HG02840 (cell line): ENCODE measurements around the gene TSPAN10.
"Not testable (repeated sequence)": the region's sequence is repeated elsewhere in the genome, so short reads cannot be mapped to it uniquely, and the experiment has no call there.

Experiments used
- ATAC-seq: cut with Tn5 transposase; IDR thresholded peaks from one replicate; pipeline ENCODE4 v1.9.1; 2021; ENCODE audit warnings: mild to moderate bottlenecking, moderate library complexity, moderate number of reproducible peaks; ENCODE audit not compliant: unreplicated experiment, low FRiP score

The TSPAN10 gene

GRCh38 chr17:81656835-81657234 is 19.8 kb downstream of the TSPAN10 start:
- ATAC-seq = no peak

GRCh38 chr17:81659038-81659437 is 22.0 kb downstream of the TSPAN10 start:
- no peak for ATAC-seq

GRCh38 chr17:81660441-81660840 is 23.4 kb downstream of the TSPAN10 start:
- no peak for ATAC-seq

- no peak for ATAC-seq
These were observed 25.0 kb downstream of the TSPAN10 start for GRCh38 chr17:81662002-81662401.

- ATAC-seq = no peak
These were observed 27.1 kb downstream of the TSPAN10 start for GRCh38 chr17:81664051-81664470.

GRCh38 chr17:81665205-81666091 is 28.5 kb downstream of the TSPAN10 start:
- ATAC-seq = no peak

GRCh38 chr17:81666092-81666341 is 29.0 kb downstream of the TSPAN10 start:
- ATAC-seq = no peak

- peak; percentile 78 for ATAC-seq
These were observed 29.6 kb downstream of the TSPAN10 start, which contains the start of the genes CCDC137 and OXLD1 for GRCh38 chr17:81666342-81667191. TSS of gene CCDC137 (plus strand) at chr17:81666737. CDS start at chr17:81666767, 30 bp downstream. TSS of gene OXLD1 (minus strand) at chr17:81666605. CDS start at chr17:81666577, 28 bp downstream.

- no peak for ATAC-seq
These were observed 30.8 kb downstream of the TSPAN10 start for GRCh38 chr17:81667754-81668153.

- ATAC-seq = no peak
These were observed 35.5 kb downstream of the TSPAN10 start for GRCh38 chr17:81672504-81672903.

GRCh38 chr17:81672954-81673353 is 36.0 kb downstream of the TSPAN10 start:
- no peak for ATAC-seq

- no peak for ATAC-seq
These were observed 36.7 kb downstream of the TSPAN10 start for GRCh38 chr17:81673561-81674258.

- ATAC-seq = not testable (repeated sequence)
These were observed 38.7 kb downstream of the TSPAN10 start for GRCh38 chr17:81675515-81676221.

- no peak for ATAC-seq
These were observed 39.9 kb downstream of the TSPAN10 start for GRCh38 chr17:81676906-81677305.

- no peak for ATAC-seq
These were observed 43.2 kb downstream of the TSPAN10 start for GRCh38 chr17:81680150-81680549.

- ATAC-seq = no peak
These were observed 44.7 kb downstream of the TSPAN10 start for GRCh38 chr17:81681672-81682071.

GRCh38 chr17:81682565-81683207 is 45.7 kb downstream of the TSPAN10 start:
- ATAC-seq = no peak

GRCh38 chr17:81683208-81683583 is 46.2 kb downstream of the TSPAN10 start:
- ATAC-seq = peak; percentile 2

GRCh38 chr17:81683584-81684441 is 46.8 kb downstream of the TSPAN10 start, which contains the start of the genes ARL16 and HGS:
TSS of gene ARL16 (minus strand) at chr17:81683797. CDS start at chr17:81683753, 44 bp downstream.
TSS of gene HGS (plus strand) at chr17:81684011. CDS start at chr17:81684067, 56 bp downstream.
- peak; percentile 90 for ATAC-seq
